Endodermal cell (in vitro differentiated cells): ENCODE results near the gene CD79A. TPM values are rescaled to one million over a fixed set of nuclear protein-coding genes. Genes with fewer than 3 reads are reported as not detected.
A peak's percentile ranks its signal among the peaks of the same experiment; 100 is the strongest.

Experiments used
- DNase-seq: peaks from one replicate; pipeline ENCODE4 v3.0.0-alpha.2; 2017
- H3K27ac ChIP-seq: 2 replicates; pipeline ENCODE4 v1.5.1; 2013; ENCODE audit warnings: mild to moderate bottlenecking, low read depth, low read length, moderate library complexity
- H3K27me3 ChIP-seq: 2 replicates; pipeline ENCODE4 v1.6.1; 2013; ENCODE audit warnings: mild to moderate bottlenecking, low read length, moderate library complexity; ENCODE audit not compliant: insufficient read depth, control insufficient read depth, poor library complexity, severe bottlenecking
- H3K36me3 ChIP-seq: 2 replicates; pipeline ENCODE4 v1.7.0; 2013; ENCODE audit warnings: mild to moderate bottlenecking, low read length, moderate library complexity; ENCODE audit not compliant: control insufficient read depth, insufficient read depth
- H3K4me1 ChIP-seq: one replicate; pipeline ENCODE4 v1.7.0; 2013; ENCODE audit warnings: low read length; ENCODE audit not compliant: control insufficient read depth, insufficient read depth
- H3K4me3 ChIP-seq: 2 replicates; pipeline ENCODE4 v1.5.1; 2013; ENCODE audit warnings: mild to moderate bottlenecking, low read length, moderate library complexity
- H3K9ac ChIP-seq: 2 replicates; pipeline ENCODE4 v1.6.1; 2013; ENCODE audit warnings: mild to moderate bottlenecking, low read length, moderate library complexity; ENCODE audit not compliant: poor library complexity, severe bottlenecking; ENCODE audit errors: extremely low read depth
- H3K9me3 ChIP-seq: 2 replicates; pipeline ENCODE4 v1.6.1; 2013; ENCODE audit warnings: mild to moderate bottlenecking, low read length, moderate library complexity; ENCODE audit not compliant: control insufficient read depth
- H3K27ac Mint-ChIP-seq: 2 replicates; pipeline ENCODE4 v1.8.0; 2020; ENCODE audit warnings: mixed read lengths
- H3K27me3 Mint-ChIP-seq: 2 replicates; pipeline ENCODE4 v1.8.0; 2021; ENCODE audit warnings: mild to moderate bottlenecking, mixed read lengths; ENCODE audit not compliant: insufficient read depth
- H3K36me3 Mint-ChIP-seq: 2 replicates; pipeline ENCODE4 v1.8.0; 2020; ENCODE audit warnings: low read depth, mixed read lengths
- H3K4me1 Mint-ChIP-seq: 2 replicates; pipeline ENCODE4 v1.8.0; 2020; ENCODE audit warnings: mixed read lengths
- H3K4me3 Mint-ChIP-seq: 2 replicates; pipeline ENCODE4 v1.8.0; 2020; ENCODE audit warnings: mild to moderate bottlenecking, moderate library complexity, mixed read lengths
- H3K9me3 Mint-ChIP-seq: 2 replicates; pipeline ENCODE4 v1.8.0; 2020; ENCODE audit warnings: mild to moderate bottlenecking, mixed read lengths
- CTCF ChIP-seq: fragments of 200-600 bp; sonication (generic); conservative IDR thresholded peaks from 2 replicates; pipeline ENCODE4 v1.5.0; 2021; ENCODE audit warnings: antibody characterized with exemption, mild to moderate bottlenecking
- WGBS, 2 experiments: methylation state at CpG; one replicate each; pipeline versions ENCODE4 v1.1.5 to v1.1.7; 2013; ENCODE audit warnings: missing lambda C conversion rate in 2 of 2, mixed read lengths in 1 of 2; ENCODE audit not compliant: insufficient coverage in 1 of 2, insufficient read length in 1 of 2; 5-methylcytosine and 5-hydroxymethylcytosine counted together
- total RNA-seq, 2 donors: library from RNA; stranded (reverse); fragmentation: NEBNext Ultra II Directional in 1 of 2; extraction: Animal tissue kit (Norgen Biotek cat#: 25700) in 1 of 2; gene quantifications; 2 replicates in 1 of 2; 3 replicates in 1 of 2; pipeline ENCODE4 v1.2.1, GENCODE V29; 2021

CD79A gene
- total RNA-seq, 2 donors from 2014 or later: not detected

- H3K36me3 Mint-ChIP-seq: peaks cover 57% of the 10 kb centered on the region
- no peak for DNase-seq
- H3K27ac Mint-ChIP-seq: peak overlapping the region; percentile 97
- no peak for TF ChIP-seq CTCF
- H3K36me3 ChIP-seq: peaks cover 57% of the 10 kb centered on the region
- H3K4me3 Mint-ChIP-seq: peak overlapping the region; percentile 81
- WGBS, 2 experiments: 98 to 99% methylated on average over 7 to 9 of the region's 9 CpGs
- H3K27ac ChIP-seq: no peak overlapping the region
- H3K9me3 ChIP-seq: no peaks in the 10 kb centered on the region
- H3K27me3 ChIP-seq: no peaks in the 10 kb centered on the region
- peak overlapping the region; percentile 98 for H3K4me3 ChIP-seq
- peaks cover 4% of the 10 kb centered on the region for H3K27me3 Mint-ChIP-seq
- peak overlapping the region; percentile 99 for H3K9ac ChIP-seq
- no peaks in the 10 kb centered on the region for H3K9me3 Mint-ChIP-seq
- H3K4me1 ChIP-seq: peaks cover 28% of the 10 kb centered on the region
- H3K4me1 Mint-ChIP-seq: peaks cover 29% of the 10 kb centered on the region
These were observed 15.2 kb upstream of the CD79A start for GRCh38 chr19:41861846-41862245.

GRCh38 chr19:41862445-41862986, 14.6 kb upstream of the CD79A start:
- no peak for DNase-seq
- Histone ChIP-seq H3K36me3 (peaks cover 63% of the 10 kb centered on the region), H3K9me3 (no peaks in the 10 kb centered on the region), H3K27ac (no peak overlapping the region), H3K9ac (peak overlapping the region; percentile 99), H3K4me3 (peak overlapping the region; percentile 98), H3K27me3 (no peaks in the 10 kb centered on the region), H3K4me1 (peaks cover 28% of the 10 kb centered on the region)
- H3K27ac Mint-ChIP-seq: no peak overlapping the region
- peaks cover 58% of the 10 kb centered on the region for H3K36me3 Mint-ChIP-seq
- H3K4me3 Mint-ChIP-seq: peak overlapping the region; percentile 81
- TF ChIP-seq CTCF: no peak
- H3K27me3 Mint-ChIP-seq: no peaks in the 10 kb centered on the region
- WGBS, 2 experiments: 96% methylated on average over 2 of the region's 2 CpGs; no CpG with 5 or more reads in 1 of the 2 experiments
- H3K9me3 Mint-ChIP-seq: no peaks in the 10 kb centered on the region
- H3K4me1 Mint-ChIP-seq: peaks cover 29% of the 10 kb centered on the region

- no peak overlapping the region for H3K9ac ChIP-seq
- H3K36me3 ChIP-seq: peaks cover 72% of the 10 kb centered on the region
- peak overlapping the region; percentile 92 for H3K27ac Mint-ChIP-seq
- no peaks in the 10 kb centered on the region for H3K27me3 Mint-ChIP-seq
- H3K4me3 Mint-ChIP-seq: peak overlapping the region; percentile 81
- H3K4me1 ChIP-seq: peaks cover 28% of the 10 kb centered on the region
- peaks cover 37% of the 10 kb centered on the region for H3K4me1 Mint-ChIP-seq
- H3K9me3 Mint-ChIP-seq: no peaks in the 10 kb centered on the region
- no peak overlapping the region for H3K27ac ChIP-seq
- 93 to 94% methylated on average over 10 to 11 of the region's 11 CpGs for WGBS, 2 experiments
- peaks cover 67% of the 10 kb centered on the region for H3K36me3 Mint-ChIP-seq
- TF ChIP-seq CTCF: no peak
- no peak for DNase-seq
- H3K9me3 ChIP-seq: no peaks in the 10 kb centered on the region
- no peaks in the 10 kb centered on the region for H3K27me3 ChIP-seq
- peak overlapping the region; percentile 98 for H3K4me3 ChIP-seq
These were observed 13.7 kb upstream of the CD79A start for GRCh38 chr19:41863209-41863931.
